Tibial nerve (tissue), 4 donors: Measurements from ENCODE around the gene THSD4. TPM values are rescaled to one million over a fixed set of nuclear protein-coding genes. Genes with fewer than 3 reads are reported as not detected.

Experiments
- DNase-seq, 2 donors: peaks; one replicate each; pipeline ENCODE4 v3.0.0-alpha.2; 2019; ENCODE audit warnings: low spot score in 2 of 2
- H3K27ac ChIP-seq, 4 donors: fragments of 200-600 bp; sonication (generic) in 3 of 4; one replicate each; pipeline ENCODE4 v1.5.1; 2017 to 2019; ENCODE audit warnings: mild to moderate bottlenecking in 1 of 4
- H3K27me3 ChIP-seq, 2 donors: fragments of 200-600 bp; sonication (generic) in 1 of 2; one replicate each; pipeline versions ENCODE4 v1.5.1 to v1.6.0; 2017 to 2019
- H3K36me3 ChIP-seq, 3 donors: fragments of 200-600 bp; sonication (generic); one replicate each; pipeline ENCODE4 v1.5.1; 2018 to 2019
- H3K4me1 ChIP-seq, 4 donors: fragments of 200-600 bp; sonication (generic) in 3 of 4; one replicate each; pipeline ENCODE4 v1.5.1; 2017 to 2019
- H3K4me3 ChIP-seq, 4 donors: fragments of 200-600 bp; sonication (generic) in 3 of 4; one replicate each; pipeline ENCODE4 v1.5.1; 2017 to 2019; ENCODE audit warnings: mild to moderate bottlenecking in 1 of 4, moderate library complexity in 1 of 4
- H3K9me3 ChIP-seq, 4 donors: fragments of 200-600 bp; sonication (generic) in 3 of 4; one replicate each; pipeline ENCODE4 v1.5.1; 2017 to 2019
- EP300 ChIP-seq, 2 donors: sonication (generic); formaldehyde crosslinking; IDR thresholded peaks; one replicate each; pipeline ENCODE4 v1.6.1; 2017; ENCODE audit warnings: antibody characterized with exemption in 2 of 2, mild to moderate bottlenecking in 1 of 2
- POLR2A ChIP-seq, 2 donors: fragments of 450-650 bp; IDR thresholded peaks; one replicate each; pipeline ENCODE4 v1.6.1; 2017; ENCODE audit warnings: antibody characterized with exemption in 2 of 2, mild to moderate bottlenecking in 2 of 2, moderate library complexity in 2 of 2
- WGBS, 2 donors: methylation state at CpG; one replicate each; pipeline ENCODE4 v1.1.5; 2018; 5-methylcytosine and 5-hydroxymethylcytosine counted together
- total RNA-seq, 4 donors: library from RNA; depleted of rRNA; stranded (reverse); fragments of >200 nt; gene quantifications; one replicate each; pipeline ENCODE4 v1.1.0, GENCODE V29; 2016
- TF ChIP-seq, protein P1 (sequence below), 5 experiments: fragments of 200-600 bp in 3 of 5; fragments of 450-650 bp in 2 of 5; sonication (generic) in 3 of 5; IDR thresholded peaks; one replicate each; pipeline ENCODE4 v1.5.1; 2016 to 2019; ENCODE audit warnings: antibody characterized with exemption in 5 of 5, mild to moderate bottlenecking in 3 of 5, moderate library complexity in 2 of 5

THSD4 gene
- total RNA-seq, 4 donors from 2014 or later: 9.6 to 25.1 (median 21.2) TPM

DNA sequence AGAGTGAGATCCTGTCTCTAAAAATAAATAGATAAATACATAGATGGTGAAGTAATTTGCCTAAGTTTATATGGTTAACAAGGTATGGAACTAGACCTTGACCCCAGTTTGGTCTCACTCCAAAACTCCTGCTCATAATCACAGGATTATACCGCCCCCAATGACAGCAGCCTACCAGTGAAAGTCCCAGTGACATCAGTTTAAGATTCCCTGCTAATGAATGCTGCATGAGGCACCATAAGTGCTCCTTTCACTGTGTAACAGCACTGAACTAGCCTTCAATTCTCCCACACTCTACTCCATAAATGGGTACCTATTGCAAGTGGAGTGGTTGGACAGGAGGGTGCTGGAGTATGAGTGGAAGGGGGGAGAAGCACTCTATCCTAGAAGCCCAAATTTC lies 23.7 kb upstream of the THSD4 start:
- H3K36me3 ChIP-seq: no peaks in the 10 kb centered on the region
- H3K4me3 ChIP-seq: no peak overlapping the region
- H3K9me3 ChIP-seq: peaks cover 0 to 19% (median 0%) of the 10 kb centered on the region in 4 donors
- WGBS, 2 donors: 64 to 76% methylated on average over 1 of the region's 1 CpG
- H3K27ac ChIP-seq: no peak overlapping the region
- DNase-seq: no peak
- no peaks in the 10 kb centered on the region for H3K4me1 ChIP-seq
- no peaks in the 10 kb centered on the region for H3K27me3 ChIP-seq
- TF ChIP-seq EP300 (IDR thresholded peaks at IDR 0.05) (no peak), POLR2A (IDR thresholded peaks at IDR 0.05) (no peak)
- TF ChIP-seq, protein P1, sequence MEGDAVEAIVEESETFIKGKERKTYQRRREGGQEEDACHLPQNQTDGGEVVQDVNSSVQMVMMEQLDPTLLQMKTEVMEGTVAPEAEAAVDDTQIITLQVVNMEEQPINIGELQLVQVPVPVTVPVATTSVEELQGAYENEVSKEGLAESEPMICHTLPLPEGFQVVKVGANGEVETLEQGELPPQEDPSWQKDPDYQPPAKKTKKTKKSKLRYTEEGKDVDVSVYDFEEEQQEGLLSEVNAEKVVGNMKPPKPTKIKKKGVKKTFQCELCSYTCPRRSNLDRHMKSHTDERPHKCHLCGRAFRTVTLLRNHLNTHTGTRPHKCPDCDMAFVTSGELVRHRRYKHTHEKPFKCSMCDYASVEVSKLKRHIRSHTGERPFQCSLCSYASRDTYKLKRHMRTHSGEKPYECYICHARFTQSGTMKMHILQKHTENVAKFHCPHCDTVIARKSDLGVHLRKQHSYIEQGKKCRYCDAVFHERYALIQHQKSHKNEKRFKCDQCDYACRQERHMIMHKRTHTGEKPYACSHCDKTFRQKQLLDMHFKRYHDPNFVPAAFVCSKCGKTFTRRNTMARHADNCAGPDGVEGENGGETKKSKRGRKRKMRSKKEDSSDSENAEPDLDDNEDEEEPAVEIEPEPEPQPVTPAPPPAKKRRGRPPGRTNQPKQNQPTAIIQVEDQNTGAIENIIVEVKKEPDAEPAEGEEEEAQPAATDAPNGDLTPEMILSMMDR (IDR thresholded peaks at IDR 0.05): no peak

GRCh38 chr15:71092056-71092600 lies 23.1 kb upstream of the THSD4 start:
- no peak for DNase-seq
- no peak overlapping the region for H3K27ac ChIP-seq
- H3K36me3 ChIP-seq: no peaks in the 10 kb centered on the region
- TF ChIP-seq EP300 (IDR thresholded peaks at IDR 0.05) (no peak), POLR2A (IDR thresholded peaks at IDR 0.05) (no peak)
- TF ChIP-seq, protein P1 (IDR thresholded peaks at IDR 0.05): no peak
- H3K4me1 ChIP-seq: no peaks in the 10 kb centered on the region
- peaks cover 0 to 15% (median 0%) of the 10 kb centered on the region in 4 donors for H3K9me3 ChIP-seq
- no peaks in the 10 kb centered on the region for H3K27me3 ChIP-seq
- WGBS, 2 donors: 80 to 90% methylated on average over 7 of the region's 7 CpGs
- H3K4me3 ChIP-seq: no peak overlapping the region

DNA sequence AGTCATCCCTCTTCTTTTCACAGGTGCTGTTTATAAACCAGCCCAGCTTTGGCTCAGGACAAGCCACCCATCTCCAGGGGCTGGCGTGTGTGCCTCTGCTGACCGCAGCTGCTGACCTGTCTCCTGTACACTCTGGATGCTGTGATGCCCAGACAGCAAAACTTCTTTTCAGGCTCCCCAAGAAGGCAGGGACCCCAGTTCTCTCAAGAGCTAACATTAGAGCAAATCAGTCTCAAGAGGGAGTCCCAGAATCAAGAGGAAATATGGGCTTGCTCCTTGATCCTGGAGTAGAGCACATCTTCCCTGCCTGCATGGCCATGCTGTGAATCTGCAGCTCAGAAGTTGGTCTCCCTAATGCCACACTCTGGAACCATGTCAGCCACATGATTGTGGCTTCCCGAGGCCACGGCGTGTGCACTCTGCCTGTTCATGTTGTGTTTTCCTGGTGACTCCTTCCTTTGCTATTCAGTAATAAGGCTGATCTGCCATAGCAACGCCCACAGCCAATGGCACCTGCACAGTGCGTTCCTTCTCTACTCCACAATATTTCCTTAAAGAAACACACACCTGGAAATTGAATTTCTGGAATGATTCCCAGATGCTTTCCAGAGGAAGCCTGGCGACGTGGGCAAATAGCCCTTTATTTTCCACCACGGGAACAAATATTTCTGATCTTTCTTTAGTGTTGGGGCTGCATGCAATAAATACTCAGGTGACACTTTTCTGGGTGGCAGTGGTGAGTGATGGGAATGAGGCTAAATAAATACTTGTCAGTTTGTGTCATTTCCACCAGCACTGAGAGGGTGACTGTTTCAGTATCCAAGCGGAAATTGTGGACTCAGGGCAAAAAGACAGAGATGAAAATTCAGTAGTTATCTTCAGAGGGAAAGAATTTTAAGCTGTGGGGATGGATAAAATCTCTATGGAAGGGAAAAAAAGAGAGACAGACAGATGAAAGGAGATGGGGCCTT lies 21.9 kb upstream of the THSD4 start:
- TF ChIP-seq EP300 (IDR thresholded peaks at IDR 0.05) (no peak), POLR2A (IDR thresholded peaks at IDR 0.05) (no peak)
- TF ChIP-seq, protein P1 (IDR thresholded peaks at IDR 0.05): no peak
- no peaks in the 10 kb centered on the region for H3K36me3 ChIP-seq
- no peak overlapping the region for H3K4me3 ChIP-seq
- WGBS, 2 donors: 57 to 63% methylated on average over 11 of the region's 11 CpGs
- no peaks in the 10 kb centered on the region for H3K4me1 ChIP-seq
- DNase-seq: no peak
- H3K9me3 ChIP-seq: peaks cover 0 to 7% (median 0%) of the 10 kb centered on the region in 4 donors
- no peak overlapping the region for H3K27ac ChIP-seq
- H3K27me3 ChIP-seq: no peaks in the 10 kb centered on the region

DNA sequence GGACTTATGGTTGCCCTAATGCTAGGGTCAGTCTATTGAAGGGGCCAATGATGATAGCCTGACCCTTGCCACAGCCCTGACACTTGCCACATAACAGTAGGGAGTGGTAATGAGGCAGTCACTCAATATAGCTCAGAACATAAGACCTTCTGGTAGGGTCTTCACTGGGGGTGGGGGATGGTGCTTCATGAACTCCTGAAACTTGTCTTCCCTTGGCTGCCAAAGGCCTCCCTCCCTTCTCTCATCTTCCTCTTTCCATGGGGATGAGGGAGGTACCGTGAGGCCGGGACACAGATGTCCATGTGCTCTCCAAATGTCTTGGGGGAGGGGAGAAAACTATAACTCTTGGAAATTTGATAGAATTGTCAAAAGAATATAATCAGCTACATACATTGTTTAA lies 21.1 kb upstream of the THSD4 start:
- Histone ChIP-seq H3K4me1 (no peaks in the 10 kb centered on the region), H3K36me3 (no peaks in the 10 kb centered on the region), H3K9me3 (no peaks in the 10 kb centered on the region), H3K27ac (no peak overlapping the region), H3K4me3 (no peak overlapping the region), H3K27me3 (no peaks in the 10 kb centered on the region)
- TF ChIP-seq POLR2A (IDR thresholded peaks at IDR 0.05) (no peak), EP300 (IDR thresholded peaks at IDR 0.05) (no peak)
- TF ChIP-seq, protein P1 (IDR thresholded peaks at IDR 0.05): no peak
- 73 to 96% methylated on average over 2 of the region's 2 CpGs for WGBS, 2 donors
- DNase-seq: no peak

DNA sequence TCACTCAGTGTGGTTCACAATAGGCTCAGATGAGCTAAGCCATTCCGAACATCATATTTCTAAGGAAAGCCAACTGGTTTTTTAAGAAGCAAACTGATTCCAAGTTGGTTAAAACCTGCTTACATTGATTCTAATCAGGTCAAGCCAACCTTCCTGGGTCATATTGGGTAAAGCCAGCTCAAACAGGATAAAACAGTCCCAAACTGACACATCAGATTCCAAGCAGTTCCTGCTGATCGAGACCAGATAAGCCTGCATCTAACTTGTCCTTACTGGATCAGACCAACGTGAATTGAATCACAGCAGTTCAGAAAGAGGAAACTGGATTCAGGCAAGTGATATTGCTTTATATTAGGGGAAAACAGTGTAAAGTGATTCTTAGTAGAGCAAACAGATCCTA lies 18.6 kb upstream of the THSD4 start:
- TF ChIP-seq, protein P1 (IDR thresholded peaks at IDR 0.05): no peak
- TF ChIP-seq EP300 (IDR thresholded peaks at IDR 0.05) (no peak), POLR2A (IDR thresholded peaks at IDR 0.05) (no peak)
- H3K4me3 ChIP-seq: no peak overlapping the region
- H3K27me3 ChIP-seq: no peaks in the 10 kb centered on the region
- H3K27ac ChIP-seq: no peak overlapping the region
- no peak for DNase-seq
- WGBS, 2 donors: 65 to 67% methylated on average over 3 of the region's 3 CpGs
- no peaks in the 10 kb centered on the region for H3K4me1 ChIP-seq
- no peaks in the 10 kb centered on the region for H3K9me3 ChIP-seq
- no peaks in the 10 kb centered on the region for H3K36me3 ChIP-seq
